Heart left ventricle (tissue), 16 donors: ENCODE data around the gene ELOVL2. TPM values are rescaled to one million over a fixed set of nuclear protein-coding genes. Genes with fewer than 3 reads are reported as not detected.
"Not testable (repeated sequence)": the region's sequence is repeated elsewhere in the genome, so short reads cannot be mapped to it uniquely, and the experiment has no call there.

Experiments used
- ATAC-seq, 4 donors: fragments of 200-7000 bp; cut with Tn5 transposase; one replicate each; pipeline ENCODE4 v1.9.1; 2020 to 2022; ENCODE audit warnings: moderate library complexity in 4 of 4, mild to moderate bottlenecking in 3 of 4, moderate number of reproducible peaks in 1 of 4
- DNase-seq, 5 donors: peaks; one replicate each; pipeline ENCODE4 v3.0.0-alpha.2; 2020
- H3K27ac ChIP-seq, 12 donors: fragments of 200-600 bp; sonication (generic) in 4 of 12; one replicate each; pipeline versions ENCODE4 v1.5.0 to v1.8.0; 2016 to 2022; ENCODE audit warnings: mild to moderate bottlenecking in 2 of 12
- H3K27me3 ChIP-seq, 9 donors: fragments of 200-600 bp; sonication (generic) in 2 of 9; one replicate each; pipeline versions ENCODE4 v1.5.1 to v1.8.0; 2016 to 2022; ENCODE audit warnings: mild to moderate bottlenecking in 3 of 9
- H3K36me3 ChIP-seq, 9 donors: fragments of 200-600 bp; sonication (generic) in 2 of 9; one replicate each; pipeline versions ENCODE4 v1.5.0 to v1.8.0; 2018 to 2022; ENCODE audit warnings: mild to moderate bottlenecking in 2 of 9
- H3K4me1 ChIP-seq, 12 donors: fragments of 200-600 bp; sonication (generic) in 4 of 12; one replicate each; pipeline versions ENCODE4 v1.5.0 to v1.8.0; 2016 to 2022; ENCODE audit warnings: mild to moderate bottlenecking in 3 of 12
- H3K4me3 ChIP-seq, 12 donors: fragments of 200-600 bp; sonication (generic) in 4 of 12; one replicate each; pipeline versions ENCODE4 v1.5.0 to v1.8.0; 2017 to 2022; ENCODE audit warnings: mild to moderate bottlenecking in 9 of 12, moderate library complexity in 4 of 12
- H3K9me3 ChIP-seq, 12 donors: fragments of 200-600 bp; sonication (generic) in 4 of 12; one replicate each; pipeline versions ENCODE4 v1.5.0 to v1.8.0; 2016 to 2022; ENCODE audit warnings: mild to moderate bottlenecking in 1 of 12
- POLR2A ChIP-seq, 2 donors: fragments of 450-650 bp; IDR thresholded peaks; one replicate each; pipeline ENCODE4 v1.6.1; 2017; ENCODE audit warnings: antibody characterized with exemption in 2 of 2, mild to moderate bottlenecking in 2 of 2, moderate library complexity in 2 of 2
- WGBS, 4 donors: extraction: QIAGEN DNeasy Blood & Tissue Kit in 2 of 4; methylation state at CpG; one replicate each; pipeline versions ENCODE4 v1.1.5 to v1.1.7; 2013 to 2018; 5-methylcytosine and 5-hydroxymethylcytosine counted together
- intact Hi-C, 10 donors: fragments of 100-400 bp; cut with DNase I; formaldehyde crosslinking; loops; one replicate each; pipeline versions ENCODE4 v1.11.1 to v1.14.2; 2022
- polyA plus RNA-seq, 2 donors: library from polyadenylated mRNA; stranded (reverse); fragments of 200-250 nt; gene quantifications; one replicate each; pipeline ENCODE4 v1.2.3, GENCODE V29; 2013
- total RNA-seq, 9 donors: library from RNA; depleted of rRNA in 2 of 9; stranded (reverse); fragments of >200 nt in 2 of 9; fragmentation: NEBNext Ultra II Directional in 3 of 9; extraction: Animal tissue kit (Norgen Biotek cat#: 25700) in 3 of 9; gene quantifications; one replicate each; pipeline versions ENCODE4 v1.1.0 to v1.2.4, GENCODE V29; 2016 to 2023
- TF ChIP-seq, protein P1 (sequence below), 12 donors: fragments of 200-600 bp; sonication (generic) in 4 of 12; IDR thresholded peaks; one replicate each; pipeline versions ENCODE4 v1.5.0 to v1.8.0; 2018 to 2022; ENCODE audit warnings: antibody characterized with exemption in 12 of 12, mild to moderate bottlenecking in 5 of 12
- donor health status: ischemic (EF 13 %, LVEDD 7.1; RV severe dilation, severe dysfunction).
- donor health status: healthy with polysubstance abuse.
- donor health status: DM: no; HTN: yes; CAD: no.
- donor health status: DM: no; HTN: no; CAD: no.
- donor health status: ischemic (EF 25% LVEDD 6.9; RV normal size, moderate dysfunction).
- donor health status: ischemic (EF 25% LVEDD 5.7; RV mildly dilated, moderate dysfunction).
- donor health status: healthy.
- donor health status: DM: yes; HTN: yes; CAD: no.
- donor health status: ischemic (EF 35%, LVEDD 5.7; RV mildly dilated, moderate dysfunction).
- donor health status: nonischemic (EF 11% LVEDD 7.7; RV severe dilation, severe dysfunction).
- donor health status: DM: yes; HTN: yes; CAD: no.
- donor health status: PGD.
- donor health status: ischemic (EF 29% LVEDD 5.4; RV normal size, mild dysfunction).
- donor health status: nonischemic (EF 23%, LVEDD 6.1; RV moderate dilation, normal function).

The ELOVL2 gene
- total and polyA plus RNA-seq, 11 donors, result 1.1 to 6.1 (median 1.6) TPM

DNA sequence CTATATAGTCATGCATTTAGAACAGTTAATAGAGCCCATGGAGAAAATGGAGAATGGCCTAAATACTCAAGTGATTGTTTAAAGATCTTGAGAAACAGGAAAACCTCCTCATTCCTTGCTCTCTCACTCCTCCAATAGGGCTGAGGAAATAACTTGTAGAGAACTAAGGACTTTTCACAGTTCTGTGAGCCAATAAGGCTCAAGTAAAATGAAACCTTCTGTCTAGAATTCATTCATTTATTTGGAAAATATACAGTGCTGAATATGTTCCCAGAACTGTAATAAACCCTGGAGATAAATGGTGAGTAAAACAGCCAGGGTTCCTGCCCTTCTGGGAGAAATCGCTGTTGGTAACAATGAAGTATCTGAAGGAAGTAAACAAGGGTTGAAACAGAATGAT, 35.3 kb downstream of the ELOVL2 start:
- Histone ChIP-seq H3K27ac (peak overlapping the region in 3 of 12 donors; percentile 26 to 40 (median 31)), H3K9me3 (no peaks in the 10 kb centered on the region), H3K4me3 (no peak overlapping the region), H3K4me1 (peaks cover 0 to 29% (median 7%) of the 10 kb centered on the region in 12 donors), H3K36me3 (no peaks in the 10 kb centered on the region), H3K27me3 (peaks cover 0 to 14% (median 0%) of the 10 kb centered on the region in 9 donors)
- ATAC-seq (peak in 1 of 4 donors; percentile 18), DNase-seq (no peak)
- intact Hi-C loops, result loop anchor here in 1 of 10 donors (5.0 kb wide), 1 partner anchor 47 kb away; no protein-coding TSS in a partner anchor
- no peak for TF ChIP-seq POLR2A (IDR thresholded peaks at IDR 0.05)
- TF ChIP-seq, protein P1, sequence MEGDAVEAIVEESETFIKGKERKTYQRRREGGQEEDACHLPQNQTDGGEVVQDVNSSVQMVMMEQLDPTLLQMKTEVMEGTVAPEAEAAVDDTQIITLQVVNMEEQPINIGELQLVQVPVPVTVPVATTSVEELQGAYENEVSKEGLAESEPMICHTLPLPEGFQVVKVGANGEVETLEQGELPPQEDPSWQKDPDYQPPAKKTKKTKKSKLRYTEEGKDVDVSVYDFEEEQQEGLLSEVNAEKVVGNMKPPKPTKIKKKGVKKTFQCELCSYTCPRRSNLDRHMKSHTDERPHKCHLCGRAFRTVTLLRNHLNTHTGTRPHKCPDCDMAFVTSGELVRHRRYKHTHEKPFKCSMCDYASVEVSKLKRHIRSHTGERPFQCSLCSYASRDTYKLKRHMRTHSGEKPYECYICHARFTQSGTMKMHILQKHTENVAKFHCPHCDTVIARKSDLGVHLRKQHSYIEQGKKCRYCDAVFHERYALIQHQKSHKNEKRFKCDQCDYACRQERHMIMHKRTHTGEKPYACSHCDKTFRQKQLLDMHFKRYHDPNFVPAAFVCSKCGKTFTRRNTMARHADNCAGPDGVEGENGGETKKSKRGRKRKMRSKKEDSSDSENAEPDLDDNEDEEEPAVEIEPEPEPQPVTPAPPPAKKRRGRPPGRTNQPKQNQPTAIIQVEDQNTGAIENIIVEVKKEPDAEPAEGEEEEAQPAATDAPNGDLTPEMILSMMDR (IDR thresholded peaks at IDR 0.05), result no peak
- WGBS, 4 donors, result 54 to 64% (median 61%) methylated on average over 1 of the region's 1 CpG

GRCh38 chr6:11007715-11008608, 36.1 kb downstream of the ELOVL2 start:
- TF ChIP-seq, protein P1 (IDR thresholded peaks at IDR 0.05), result no peak
- no peak for TF ChIP-seq POLR2A (IDR thresholded peaks at IDR 0.05)
- H3K27me3 ChIP-seq, result peaks cover 0 to 14% (median 0%) of the 10 kb centered on the region in 9 donors
- H3K36me3 ChIP-seq, result no peaks in the 10 kb centered on the region
- H3K9me3 ChIP-seq, result no peaks in the 10 kb centered on the region
- peak overlapping the region in 2 of 12 donors; percentile 26 to 31 for H3K27ac ChIP-seq
- H3K4me3 ChIP-seq, result no peak overlapping the region
- intact Hi-C loops, result loop anchor here in 1 of 10 donors (5.0 kb wide), 1 partner anchor 46 kb away; no protein-coding TSS in a partner anchor
- H3K4me1 ChIP-seq, result peaks cover 0 to 29% (median 7%) of the 10 kb centered on the region in 12 donors
- 70 to 74% (median 71%) methylated on average over 10 of the region's 10 CpGs for WGBS, 4 donors
- DNase-seq (no peak), ATAC-seq (no peak)

GRCh38 chr6:11006061-11006460, 38.0 kb downstream of the ELOVL2 start:
- Histone ChIP-seq H3K9me3 (no peaks in the 10 kb centered on the region), H3K4me3 (no peak overlapping the region), H3K36me3 (no peaks in the 10 kb centered on the region), H3K27ac (no peak overlapping the region), H3K27me3 (peaks cover 0 to 9% (median 0%) of the 10 kb centered on the region in 9 donors), H3K4me1 (peaks cover 0 to 18% (median 5%) of the 10 kb centered on the region in 12 donors)
- DNase-seq (no peak), ATAC-seq (no peak)
- intact Hi-C loops, result loop anchor here in 1 of 10 donors (5.0 kb wide), 1 partner anchor 44 kb away; no protein-coding TSS in a partner anchor
- TF ChIP-seq, protein P1 (IDR thresholded peaks at IDR 0.05), result no peak
- no peak for TF ChIP-seq POLR2A (IDR thresholded peaks at IDR 0.05)
- 62 to 76% (median 66%) methylated on average over 4 of the region's 4 CpGs for WGBS, 4 donors

DNA sequence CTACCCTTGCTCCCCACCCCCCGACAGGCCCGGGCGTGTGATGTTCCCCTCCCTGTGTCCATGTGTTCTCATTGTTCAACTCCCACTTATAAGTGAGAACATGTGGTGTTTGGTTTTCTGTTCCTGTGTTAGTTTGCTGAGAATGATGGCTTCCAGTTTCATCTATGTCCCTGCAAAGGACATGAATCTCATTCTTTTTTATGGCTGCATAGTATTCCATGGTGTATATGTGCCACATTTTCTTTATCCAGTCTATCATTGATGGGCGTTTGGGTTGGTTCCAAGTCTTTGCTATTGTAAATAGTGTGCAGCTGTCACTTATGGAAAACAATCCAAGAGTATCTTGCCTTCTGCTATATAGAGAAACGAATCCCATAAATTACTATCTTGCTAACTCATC, 40.8 kb downstream of the ELOVL2 start:
- not testable (repeated sequence) for H3K9me3 ChIP-seq, H3K27me3 ChIP-seq, ATAC-seq, DNase-seq, H3K27ac ChIP-seq, H3K36me3 ChIP-seq, H3K4me3 ChIP-seq
- 91 to 95% (median 92%) methylated on average over 5 of the region's 5 CpGs for WGBS, 4 donors
- H3K4me1 ChIP-seq, result peaks cover 0 to 15% (median 0%) of the 10 kb centered on the region in 12 donors
- intact Hi-C loops, result loop anchor here in 1 of 10 donors (5.0 kb wide), 1 partner anchor 39 kb away; the partner anchor contains the start of gene ELOVL2
